ENCODE measurements around the gene CRYBG1. TPM values are rescaled to one million over a fixed set of nuclear protein-coding genes. Genes with fewer than 3 reads are reported as not detected.

The CRYBG1 gene
- total and polyA plus RNA-seq, 2 of the 13 experiments (the other 11 are each of a cell fraction or from before 2014, with no cell fraction given) = 10.1 to 21.9 TPM

GRCh38 chr6:106325336-106326178 lies 35.0 kb upstream of the CRYBG1 start, which contains the start of gene ATG5 (continued):
- TF ChIP-seq, protein P1, sequence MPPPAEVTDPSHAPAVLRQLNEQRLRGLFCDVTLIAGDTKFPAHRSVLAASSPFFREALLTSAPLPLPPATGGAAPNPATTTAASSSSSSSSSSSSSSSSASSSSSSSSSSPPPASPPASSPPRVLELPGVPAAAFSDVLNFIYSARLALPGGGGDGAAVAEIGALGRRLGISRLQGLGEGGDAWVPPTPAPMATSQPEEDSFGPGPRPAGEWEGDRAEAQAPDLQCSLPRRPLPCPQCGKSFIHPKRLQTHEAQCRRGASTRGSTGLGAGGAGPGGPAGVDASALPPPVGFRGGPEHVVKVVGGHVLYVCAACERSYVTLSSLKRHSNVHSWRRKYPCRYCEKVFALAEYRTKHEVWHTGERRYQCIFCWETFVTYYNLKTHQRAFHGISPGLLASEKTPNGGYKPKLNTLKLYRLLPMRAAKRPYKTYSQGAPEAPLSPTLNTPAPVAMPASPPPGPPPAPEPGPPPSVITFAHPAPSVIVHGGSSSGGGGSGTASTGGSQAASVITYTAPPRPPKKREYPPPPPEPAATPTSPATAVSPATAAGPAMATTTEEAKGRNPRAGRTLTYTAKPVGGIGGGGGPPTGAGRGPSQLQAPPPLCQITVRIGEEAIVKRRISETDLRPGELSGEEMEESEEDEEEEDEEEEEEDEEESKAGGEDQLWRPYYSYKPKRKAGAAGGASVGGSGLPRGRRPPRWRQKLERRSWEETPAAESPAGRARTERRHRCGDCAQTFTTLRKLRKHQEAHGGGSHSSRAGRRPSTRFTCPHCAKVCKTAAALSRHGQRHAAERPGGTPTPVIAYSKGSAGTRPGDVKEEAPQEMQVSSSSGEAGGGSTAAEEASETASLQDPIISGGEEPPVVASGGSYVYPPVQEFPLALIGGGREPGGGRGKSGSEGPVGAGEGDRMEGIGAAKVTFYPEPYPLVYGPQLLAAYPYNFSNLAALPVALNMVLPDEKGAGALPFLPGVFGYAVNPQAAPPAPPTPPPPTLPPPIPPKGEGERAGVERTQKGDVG (CRISPR knock-in tag; IDR thresholded peaks at IDR 0.05; ENCODE audit: borderline replicate concordance) = peak; percentile 68; the same call in 1 of the 2 replicates
- no peak for TF ChIP-seq ZNF570 (CRISPR knock-in tag; IDR thresholded peaks at IDR 0.05; ENCODE audit: borderline replicate concordance)
- TF ChIP-seq NFYC (CRISPR knock-in tag; IDR thresholded peaks at IDR 0.05) = peak; percentile 23; the same call in 1 of the 2 replicates
- TF ChIP-seq SNAPC4 (CRISPR knock-in tag; IDR thresholded peaks at IDR 0.05) = peak; percentile 26; the same call in 1 of the 2 replicates
- peak; percentile 100 for TF ChIP-seq ZMYM4 (CRISPR knock-in tag; IDR thresholded peaks at IDR 0.05)
- TF ChIP-seq ZBTB33 (CRISPR knock-in tag; IDR thresholded peaks at IDR 0.05) = no peak
- peak; percentile 89; the same call in 1 of the 2 replicates for TF ChIP-seq YEATS2 (CRISPR knock-in tag; IDR thresholded peaks at IDR 0.05; ENCODE audit: borderline replicate concordance)
- no peak; the same call in 1 of the 2 replicates for TF ChIP-seq MIER3 (CRISPR knock-in tag; IDR thresholded peaks at IDR 0.05; ENCODE audit: borderline replicate concordance)
- TF ChIP-seq GZF1 (CRISPR knock-in tag; IDR thresholded peaks at IDR 0.05) = peak; percentile 50; the same call in 1 of the 2 replicates
- peak; percentile 44; the same call in 1 of the 2 replicates for TF ChIP-seq GFI1 (CRISPR knock-in tag; IDR thresholded peaks at IDR 0.05; ENCODE audit: borderline replicate concordance)
- TF ChIP-seq MZF1 (CRISPR knock-in tag; IDR thresholded peaks at IDR 0.05; ENCODE audit: borderline replicate concordance) = no peak
- no peak for TF ChIP-seq TCF7L2 (IDR thresholded peaks at IDR 0.05; ENCODE audit: low read depth, low read length)
- TF ChIP-seq ZNF704 (CRISPR knock-in tag; IDR thresholded peaks at IDR 0.05; ENCODE audit: borderline replicate concordance) = no peak
